Astrocyte of the cerebellum (primary cell): Measurements from ENCODE around the gene SERPINC1.
"Not testable (repeated sequence)": the region's sequence is repeated elsewhere in the genome, so short reads cannot be mapped to it uniquely, and the experiment has no call there.

Experiments used
- DNase-seq: peaks from one replicate; pipeline ENCODE4 v3.0.0-alpha.2; 2011; ENCODE audit warnings: low read depth
- H3K4me3 ChIP-seq: 2 replicates; pipeline ENCODE4 v1.5.1; 2011; ENCODE audit warnings: mild to moderate bottlenecking, low read depth, low read length, moderate library complexity
- in situ Hi-C: cut with HindIII; loops from 2 replicates; pipeline ENCODE4 v1.10.0; 2017; ENCODE audit warnings: low sequenced_read_pairs
- TF ChIP-seq, protein P1 (sequence below): IDR thresholded peaks from 2 replicates; pipeline ENCODE4 v1.5.1; 2012; ENCODE audit warnings: low read length, low read depth, moderate library complexity, mild to moderate bottlenecking; ENCODE audit errors: missing control alignments

The SERPINC1 gene

DNA sequence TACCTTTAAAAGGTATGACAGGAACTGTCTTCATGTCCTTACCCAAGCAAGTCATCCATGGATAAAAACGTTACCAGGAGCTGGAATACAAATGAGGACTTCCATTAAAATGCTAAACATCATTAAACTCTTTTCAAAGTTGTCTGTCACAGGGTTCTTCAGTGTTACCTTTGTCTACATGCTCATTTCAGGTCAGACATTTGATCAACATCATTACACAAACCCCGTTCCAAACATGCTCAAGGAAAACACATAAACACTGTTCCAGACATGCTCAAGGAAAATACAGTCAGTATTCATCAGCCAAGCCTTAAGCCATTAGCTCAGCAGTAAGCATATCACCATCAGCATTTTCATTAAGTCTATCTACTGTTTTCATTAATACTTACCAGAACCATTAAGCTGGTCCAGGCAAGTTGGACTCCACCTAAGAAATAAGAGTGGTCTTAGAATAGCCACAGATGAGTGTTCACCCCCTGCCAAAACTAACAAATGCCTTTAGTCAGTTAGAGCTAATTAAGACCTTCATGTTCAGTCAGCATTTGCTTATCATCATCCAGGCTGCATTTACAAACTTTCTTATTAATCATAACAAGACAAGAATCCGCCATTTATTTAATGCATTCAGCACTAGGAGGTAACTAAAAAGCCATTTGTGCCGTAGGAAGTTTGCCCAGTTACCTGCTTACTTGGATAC is 51.5 kb downstream of the SERPINC1 start:
- in situ Hi-C loops, result no loop called here
- TF ChIP-seq, protein P1, sequence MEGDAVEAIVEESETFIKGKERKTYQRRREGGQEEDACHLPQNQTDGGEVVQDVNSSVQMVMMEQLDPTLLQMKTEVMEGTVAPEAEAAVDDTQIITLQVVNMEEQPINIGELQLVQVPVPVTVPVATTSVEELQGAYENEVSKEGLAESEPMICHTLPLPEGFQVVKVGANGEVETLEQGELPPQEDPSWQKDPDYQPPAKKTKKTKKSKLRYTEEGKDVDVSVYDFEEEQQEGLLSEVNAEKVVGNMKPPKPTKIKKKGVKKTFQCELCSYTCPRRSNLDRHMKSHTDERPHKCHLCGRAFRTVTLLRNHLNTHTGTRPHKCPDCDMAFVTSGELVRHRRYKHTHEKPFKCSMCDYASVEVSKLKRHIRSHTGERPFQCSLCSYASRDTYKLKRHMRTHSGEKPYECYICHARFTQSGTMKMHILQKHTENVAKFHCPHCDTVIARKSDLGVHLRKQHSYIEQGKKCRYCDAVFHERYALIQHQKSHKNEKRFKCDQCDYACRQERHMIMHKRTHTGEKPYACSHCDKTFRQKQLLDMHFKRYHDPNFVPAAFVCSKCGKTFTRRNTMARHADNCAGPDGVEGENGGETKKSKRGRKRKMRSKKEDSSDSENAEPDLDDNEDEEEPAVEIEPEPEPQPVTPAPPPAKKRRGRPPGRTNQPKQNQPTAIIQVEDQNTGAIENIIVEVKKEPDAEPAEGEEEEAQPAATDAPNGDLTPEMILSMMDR, result no peak
- H3K4me3 ChIP-seq, result peak overlapping the region; percentile 77
- no peak for DNase-seq

DNA sequence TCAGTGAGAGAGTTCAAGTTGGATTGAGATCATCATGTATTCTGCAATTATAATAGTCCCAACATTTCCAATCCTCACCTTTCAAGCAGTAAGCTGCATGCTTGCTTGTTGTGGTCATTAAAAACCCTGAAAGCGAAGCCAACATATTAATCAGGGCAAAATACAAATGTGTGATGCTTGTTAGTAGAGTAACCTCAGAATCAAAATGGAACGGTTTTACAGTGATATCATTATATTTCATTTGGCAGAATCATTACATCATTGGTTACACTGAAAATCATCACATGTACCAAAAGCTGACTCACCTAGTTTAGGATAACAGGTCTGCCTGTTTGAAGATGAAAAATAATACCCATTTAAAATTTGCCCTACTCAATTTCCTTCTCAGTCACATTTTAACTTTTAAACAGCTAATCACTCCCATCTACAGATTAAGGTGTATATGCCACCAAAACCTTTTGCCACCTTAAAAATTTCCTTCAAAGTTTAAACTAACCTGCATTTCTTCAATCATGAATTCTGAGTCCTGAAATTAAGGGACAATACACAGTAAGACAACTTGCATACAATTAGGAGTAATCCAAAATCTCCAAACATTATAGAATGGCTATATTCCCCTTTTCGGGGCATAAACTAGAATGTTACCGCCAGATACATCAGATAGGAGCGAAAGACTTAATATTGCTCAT is 52.8 kb downstream of the SERPINC1 start:
- in situ Hi-C loops, result no loop called here
- TF ChIP-seq, protein P1, result no peak
- peak overlapping the region; percentile 77 for H3K4me3 ChIP-seq
- DNase-seq, result no peak

DNA sequence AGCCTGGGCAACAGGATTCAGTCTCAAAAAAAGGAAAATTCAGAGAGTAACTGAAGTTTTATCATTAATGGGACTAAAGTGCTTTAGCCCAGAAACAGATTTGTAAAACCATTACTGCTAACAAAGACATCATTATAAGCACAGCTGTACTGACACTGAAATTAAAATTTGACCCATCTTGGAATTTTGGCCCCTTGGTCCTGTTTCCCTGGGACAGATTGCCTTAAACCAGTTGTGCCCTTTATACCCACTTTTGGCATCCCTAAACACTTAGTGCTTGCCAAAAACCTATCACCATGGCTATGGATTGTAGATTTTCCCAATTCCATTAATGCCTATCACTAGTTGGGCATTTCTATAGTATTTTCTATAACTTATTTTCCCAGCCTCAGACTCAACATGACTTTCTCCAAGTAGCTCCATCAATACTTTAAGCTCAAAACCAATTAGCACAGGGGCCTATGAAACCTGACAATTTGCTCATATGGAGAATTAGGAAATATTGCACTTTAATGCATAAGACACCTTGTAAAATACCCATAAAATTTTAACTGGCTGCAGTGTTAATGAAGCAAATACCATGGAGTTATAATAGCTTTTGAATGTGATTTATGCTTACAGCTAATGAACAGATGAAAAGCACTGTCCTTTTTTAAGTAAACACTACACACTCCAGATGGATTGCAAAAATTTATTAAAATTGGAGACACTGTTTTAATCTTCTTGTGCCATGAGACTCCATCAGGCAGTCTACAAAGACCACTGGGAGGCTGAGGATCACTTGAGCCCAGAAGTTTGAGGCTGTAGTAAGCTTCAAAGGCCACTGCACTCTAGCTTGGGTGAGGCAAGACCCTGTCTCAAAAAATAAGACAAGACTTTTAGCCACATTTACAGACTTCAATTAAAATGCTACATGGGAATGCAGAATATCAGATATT is 53.6 kb downstream of the SERPINC1 start:
- no peak for DNase-seq
- TF ChIP-seq, protein P1, result no peak
- in situ Hi-C loops, result no loop called here
- H3K4me3 ChIP-seq, result no peak overlapping the region

DNA sequence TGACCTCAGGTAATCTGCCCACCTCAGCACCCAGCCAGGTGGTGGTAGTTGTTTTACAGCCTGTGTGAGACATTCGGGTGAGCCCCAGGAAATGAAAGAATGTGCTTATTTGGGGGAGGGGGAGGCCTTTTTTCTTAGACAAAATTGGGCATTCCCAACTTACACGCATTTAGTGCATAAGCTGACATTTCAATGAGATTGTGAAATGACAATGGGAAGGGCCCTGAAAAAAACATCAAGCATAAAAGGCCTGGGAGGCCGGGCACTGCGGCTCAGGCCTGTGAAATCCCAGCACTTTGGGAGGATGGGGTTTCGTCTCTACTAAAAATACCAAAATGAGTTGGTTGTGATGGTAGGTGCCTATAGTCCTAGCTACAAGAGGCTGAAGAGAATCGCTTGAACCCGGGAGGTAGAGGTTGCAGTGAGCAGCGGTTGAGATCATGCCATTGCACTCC is 54.3 kb downstream of the SERPINC1 start:
- TF ChIP-seq, protein P1, result no peak

DNA sequence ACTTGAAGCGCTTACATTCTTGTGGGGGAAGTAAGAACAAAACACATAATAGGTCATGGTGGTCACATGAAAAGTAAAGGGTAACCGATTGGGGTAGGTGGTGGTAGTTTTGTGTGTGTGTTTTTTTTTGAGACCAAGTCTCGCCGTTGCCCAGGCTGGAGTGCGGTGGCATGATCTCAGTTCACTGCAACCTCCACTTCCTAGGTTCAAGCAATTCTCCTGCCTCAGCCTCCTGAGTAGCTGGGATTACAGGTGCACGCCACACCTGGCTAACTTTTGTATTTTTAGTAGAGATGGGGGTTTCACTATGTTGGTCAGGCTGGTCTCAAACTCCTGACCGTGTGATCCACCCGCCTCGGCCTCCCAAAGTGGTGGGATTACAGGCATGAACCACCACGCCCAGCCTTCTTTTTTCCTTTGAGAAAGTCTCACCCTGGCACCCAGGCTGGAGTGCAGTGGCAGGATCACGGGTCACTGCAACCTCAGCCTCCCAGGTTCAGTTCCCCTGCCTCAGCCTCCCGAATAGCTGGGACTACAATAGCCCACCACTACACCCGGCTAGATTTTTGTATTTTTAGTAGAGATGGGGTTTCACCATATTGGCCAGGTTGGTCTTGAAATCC is 54.9 kb downstream of the SERPINC1 start:
- DNase-seq, in situ Hi-C loops, H3K4me3 ChIP-seq: not testable (repeated sequence)

More for the DNA sequence above, 54.3 kb downstream of the SERPINC1 start:
- in situ Hi-C loops, result no loop called here
- DNase-seq, result no peak
- no peak overlapping the region for H3K4me3 ChIP-seq

DNA sequence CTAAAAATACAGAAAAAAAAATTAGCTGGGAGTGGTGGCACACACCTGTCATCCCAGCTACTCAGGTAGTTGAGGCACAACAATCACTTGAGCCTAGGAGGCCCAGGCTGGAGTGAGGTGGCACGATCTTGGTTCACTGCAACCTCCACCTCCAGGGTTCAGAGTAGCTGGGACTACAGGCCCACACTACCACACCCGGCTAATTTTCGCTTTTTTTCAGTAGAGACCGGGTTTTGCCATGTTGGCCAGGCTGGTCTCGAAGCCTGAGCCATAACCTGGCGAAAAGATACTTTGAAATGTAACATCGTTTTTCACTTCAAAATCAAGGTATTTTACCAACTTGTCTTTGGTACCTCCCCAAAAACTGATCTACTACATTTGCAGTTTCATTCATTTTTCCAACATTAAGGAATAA is 55.4 kb downstream of the SERPINC1 start:
- no peak overlapping the region for H3K4me3 ChIP-seq
- no peak for DNase-seq
- in situ Hi-C loops, result no loop called here
- TF ChIP-seq, protein P1, result no peak
